HFF-Myc (cell line): ENCODE results near the gene UBTD2.
A peak's percentile ranks its signal among the peaks of the same experiment; 100 is the strongest.

Experiments used
- DNase-seq: peaks from one replicate; pipeline ENCODE4 v3.0.0-alpha.2; 2011; ENCODE audit warnings: low read depth; ENCODE audit errors: extremely low read depth
- H3K4me3 ChIP-seq: replicated peaks from 2 replicates; pipeline ENCODE4 v1.5.1; 2011; ENCODE audit warnings: low read depth, mild to moderate bottlenecking, control low read depth, low read length
- TF ChIP-seq, protein P1 (sequence below): IDR thresholded peaks from 2 replicates; pipeline ENCODE4 v1.5.1; 2012; ENCODE audit warnings: mild to moderate bottlenecking, low read depth, low read length, control low read depth; ENCODE audit errors: missing control alignments

Gene UBTD2

GRCh38 chr5:172188033-172188892 lies 95.3 kb downstream of the UBTD2 start, which contains the start of gene STK10:
Gene STK10 (minus strand): TSS chr5:172188224. CDS start chr5:172188042, 182 bp downstream.
- H3K4me3 ChIP-seq = peak within 1 kb of the TSS; percentile 94
- peak; percentile 61 for DNase-seq
- TF ChIP-seq, protein P1, sequence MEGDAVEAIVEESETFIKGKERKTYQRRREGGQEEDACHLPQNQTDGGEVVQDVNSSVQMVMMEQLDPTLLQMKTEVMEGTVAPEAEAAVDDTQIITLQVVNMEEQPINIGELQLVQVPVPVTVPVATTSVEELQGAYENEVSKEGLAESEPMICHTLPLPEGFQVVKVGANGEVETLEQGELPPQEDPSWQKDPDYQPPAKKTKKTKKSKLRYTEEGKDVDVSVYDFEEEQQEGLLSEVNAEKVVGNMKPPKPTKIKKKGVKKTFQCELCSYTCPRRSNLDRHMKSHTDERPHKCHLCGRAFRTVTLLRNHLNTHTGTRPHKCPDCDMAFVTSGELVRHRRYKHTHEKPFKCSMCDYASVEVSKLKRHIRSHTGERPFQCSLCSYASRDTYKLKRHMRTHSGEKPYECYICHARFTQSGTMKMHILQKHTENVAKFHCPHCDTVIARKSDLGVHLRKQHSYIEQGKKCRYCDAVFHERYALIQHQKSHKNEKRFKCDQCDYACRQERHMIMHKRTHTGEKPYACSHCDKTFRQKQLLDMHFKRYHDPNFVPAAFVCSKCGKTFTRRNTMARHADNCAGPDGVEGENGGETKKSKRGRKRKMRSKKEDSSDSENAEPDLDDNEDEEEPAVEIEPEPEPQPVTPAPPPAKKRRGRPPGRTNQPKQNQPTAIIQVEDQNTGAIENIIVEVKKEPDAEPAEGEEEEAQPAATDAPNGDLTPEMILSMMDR = peak; percentile 87

DNA sequence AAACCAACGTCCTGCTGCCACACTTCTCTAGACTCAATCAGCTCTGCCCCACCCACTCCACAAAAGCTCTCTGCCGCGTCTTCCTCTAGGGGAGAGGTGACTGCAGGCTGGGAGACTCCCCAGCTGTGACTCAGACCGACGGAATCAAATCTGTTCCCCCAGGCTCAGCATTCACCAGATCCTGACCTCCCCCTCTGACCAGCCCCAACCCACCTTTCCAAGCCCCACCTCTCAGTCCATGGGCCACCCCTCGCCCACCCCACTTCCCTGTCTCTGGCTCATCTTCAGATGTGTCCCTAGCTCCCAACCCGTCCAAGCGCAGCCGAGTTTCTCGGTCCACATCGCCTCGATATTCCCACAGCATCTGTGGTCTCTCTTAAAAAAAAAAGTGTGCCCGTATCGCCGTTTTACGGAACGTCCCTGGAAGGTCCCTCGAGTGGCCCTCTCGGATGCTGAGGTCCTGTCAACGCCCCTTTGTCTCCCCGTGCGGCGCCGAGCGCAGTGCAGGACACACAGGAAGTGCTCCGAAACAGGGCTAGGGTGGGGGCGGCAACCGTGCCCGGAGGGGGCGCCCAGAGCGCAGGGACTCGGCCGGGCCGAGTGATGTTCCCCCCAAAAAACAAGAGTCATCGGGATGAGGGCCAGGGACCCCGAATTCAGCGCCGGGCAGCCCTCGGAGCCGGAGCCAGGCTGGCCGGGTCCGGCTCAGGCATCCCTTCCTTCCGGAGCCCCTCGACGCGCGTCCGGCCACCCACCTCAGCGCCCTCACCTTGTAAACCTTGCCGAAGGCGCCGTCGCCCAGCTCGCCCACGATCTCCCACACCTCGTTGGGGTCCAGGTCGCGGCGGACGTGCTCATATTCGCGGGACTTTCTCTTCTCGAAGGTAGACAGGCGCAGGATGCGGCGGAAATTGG lies 96.2 kb downstream of the UBTD2 start:
- DNase-seq = no peak
- H3K4me3 ChIP-seq = peak overlapping the region; percentile 94
- TF ChIP-seq, protein P1 = no peak

GRCh38 chr5:172186114-172186695 lies 97.4 kb downstream of the UBTD2 start:
- no peak for DNase-seq
- H3K4me3 ChIP-seq = peak overlapping the region; percentile 94
- TF ChIP-seq, protein P1 = no peak

GRCh38 chr5:172185096-172185461 lies 98.5 kb downstream of the UBTD2 start:
- TF ChIP-seq, protein P1 = no peak
- no peak for DNase-seq
- no peak overlapping the region for H3K4me3 ChIP-seq

DNA sequence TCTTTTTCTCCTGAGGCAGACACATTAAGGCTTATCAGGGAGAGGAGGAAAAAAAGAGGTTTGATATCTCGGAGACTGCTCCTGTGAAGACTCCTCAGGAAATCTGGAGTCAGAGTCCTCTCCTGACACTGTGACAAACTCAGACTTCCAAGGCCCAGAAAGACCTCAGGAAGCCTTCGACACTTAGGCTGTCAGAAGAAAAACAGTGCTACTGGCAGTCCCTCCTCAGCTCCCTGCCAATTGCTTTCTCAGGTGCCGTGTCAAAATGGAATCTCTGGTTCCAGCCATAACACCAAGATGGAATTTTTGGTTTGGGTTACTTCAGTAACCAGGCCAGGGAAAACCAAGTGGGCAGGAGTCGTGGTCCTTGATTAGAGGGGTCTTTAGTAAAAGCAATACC lies 99.7 kb downstream of the UBTD2 start:
- no peak for DNase-seq
- H3K4me3 ChIP-seq = no peak overlapping the region
- TF ChIP-seq, protein P1 = no peak

DNA sequence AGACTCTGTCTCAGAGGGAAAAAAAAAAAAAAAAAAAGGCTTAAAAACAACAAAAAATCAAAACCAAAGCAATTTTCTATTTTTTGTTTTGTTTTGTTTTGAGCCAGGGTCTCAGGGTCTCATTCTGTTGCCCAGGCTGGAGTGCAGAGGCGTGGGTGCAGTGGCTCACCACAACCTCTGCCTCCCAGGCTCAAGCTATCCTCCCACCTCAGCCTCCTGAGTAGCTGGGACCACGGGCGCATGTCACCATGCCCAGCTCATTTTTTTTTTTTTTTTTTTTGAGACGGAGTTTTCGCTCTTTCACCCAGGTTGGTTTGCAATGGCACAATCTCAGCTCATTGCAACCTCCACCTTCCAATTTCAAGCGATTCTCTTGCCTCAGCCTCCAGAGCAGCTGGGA lies 101.3 kb downstream of the UBTD2 start:
- no peak for DNase-seq
- no peak overlapping the region for H3K4me3 ChIP-seq
- TF ChIP-seq, protein P1 = no peak
